SU-DHL-6 (cell line): Measurements from ENCODE around the gene AAR2.

Experiments
- H2AFZ ChIP-seq: fragments of 200-600 bp; sonication (generic); 2 replicates; pipeline ENCODE4 v1.6.1; 2014; ENCODE audit warnings: low read depth, mild to moderate bottlenecking, moderate library complexity, mixed read lengths, antibody characterized with exemption, low read length; ENCODE audit not compliant: severe bottlenecking
- H3F3A ChIP-seq: fragments of 200-600 bp; shearing (Covaris generic); 2 replicates; pipeline ENCODE4 v1.6.0; 2016; ENCODE audit warnings: antibody characterized with exemption, mild to moderate bottlenecking; ENCODE audit not compliant: insufficient read depth
- H3K27ac ChIP-seq: fragments of 200-600 bp; sonication (generic); 2 replicates; pipeline ENCODE4 v1.5.1; 2016; ENCODE audit warnings: low read depth, mild to moderate bottlenecking, low read length, moderate library complexity, mixed read lengths
- H3K27me3 ChIP-seq: fragments of 200-600 bp; sonication (generic), shearing (Covaris generic); 2 replicates; pipeline ENCODE4 v1.6.0; 2014; ENCODE audit warnings: mild to moderate bottlenecking, low read length
- H3K36me3 ChIP-seq: fragments of 200-600 bp; sonication (generic); 2 replicates; pipeline ENCODE4 v1.6.1; 2014; ENCODE audit warnings: mild to moderate bottlenecking, low read length, mixed read lengths
- H3K4me2 ChIP-seq: fragments of 300-600, 200-600 bp; shearing (Covaris generic), sonication (generic); 2 replicates; pipeline ENCODE4 v1.6.0; 2014; ENCODE audit warnings: low read length, low read depth, mild to moderate bottlenecking; ENCODE audit not compliant: poor library complexity, severe bottlenecking
- H3K4me3 ChIP-seq: fragments of 200-600 bp; sonication (generic); 2 replicates; pipeline ENCODE4 v1.5.1; 2014; ENCODE audit warnings: antibody characterized with exemption, low read length, mild to moderate bottlenecking, mixed read lengths; ENCODE audit not compliant: insufficient read depth, poor library complexity, severe bottlenecking
- H3K79me2 ChIP-seq: fragments of 200-600 bp; sonication (generic); 2 replicates; pipeline ENCODE4 v1.6.1; 2014; ENCODE audit warnings: mild to moderate bottlenecking, low read length, moderate library complexity; ENCODE audit not compliant: insufficient read depth
- H3K9ac ChIP-seq: fragments of 200-600 bp; sonication (generic); 2 replicates; pipeline ENCODE4 v1.7.0; 2014; ENCODE audit warnings: mild to moderate bottlenecking, low read length
- H3K9me2 ChIP-seq: fragments of 200-600 bp; sonication (generic); replicated peaks from 2 replicates; pipeline ENCODE4 v1.6.1; 2014; ENCODE audit warnings: low read length; ENCODE audit not compliant: insufficient read depth
- H3K9me3 ChIP-seq: fragments of 200-600 bp; sonication (generic); 2 replicates; pipeline ENCODE4 v1.6.1; 2014; ENCODE audit warnings: low read length, mixed read lengths; ENCODE audit not compliant: insufficient read depth
- H4K20me1 ChIP-seq: fragments of 200-600 bp; sonication (generic); 2 replicates; pipeline ENCODE4 v1.6.1; 2014; ENCODE audit warnings: low read depth, mild to moderate bottlenecking, antibody characterized with exemption, low read length, moderate library complexity, mixed read lengths
- EZH2phosphoT487 ChIP-seq: fragments of 200-600 bp; sonication (generic), shearing (Covaris generic); conservative IDR thresholded peaks from 2 replicates; pipeline ENCODE4 v1.6.1; 2018; ENCODE audit warnings: mild to moderate bottlenecking, antibody characterized with exemption, low read length, moderate library complexity, mixed read lengths
- TF ChIP-seq, protein P1 (sequence below): fragments of 200-600 bp; sonication (generic); IDR thresholded peaks from one replicate; pipeline ENCODE4 v1.5.1; 2017; ENCODE audit warnings: antibody characterized with exemption, mild to moderate bottlenecking, low read length, moderate library complexity; ENCODE audit not compliant: insufficient read depth, poor library complexity, severe bottlenecking

AAR2 gene

DNA sequence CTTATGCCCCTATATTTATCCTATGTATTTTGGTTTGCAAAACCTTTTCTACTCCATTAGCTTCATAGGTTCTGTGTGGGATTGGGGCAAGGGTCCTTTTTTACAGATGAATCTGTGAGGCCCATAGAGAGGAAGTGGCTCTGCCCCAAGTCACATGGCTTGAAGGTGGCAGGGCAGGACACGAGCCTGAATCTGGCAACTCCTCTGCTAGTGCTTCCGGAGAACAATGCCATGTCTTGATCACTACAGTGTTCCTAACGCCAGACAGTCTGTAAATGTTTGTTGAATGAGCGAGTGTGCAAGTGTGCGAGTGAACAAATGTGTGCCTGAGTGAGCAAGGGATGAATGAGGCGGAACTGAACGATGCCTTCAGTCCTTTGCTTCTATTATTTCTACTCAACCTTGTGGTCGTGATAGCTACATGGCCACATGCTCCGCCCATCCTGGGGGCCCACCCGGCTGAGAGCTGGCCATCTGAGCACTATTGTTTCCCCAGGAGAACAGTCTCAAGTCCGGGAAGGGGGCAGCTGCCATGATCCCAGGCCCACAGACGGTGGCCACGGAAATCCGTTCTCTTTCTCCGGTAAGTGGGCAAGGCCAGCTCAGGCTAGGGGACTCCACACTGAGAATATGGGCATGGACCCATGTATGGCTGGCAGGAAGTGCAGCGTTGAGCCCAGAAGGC lies 17.8 kb upstream of the AAR2 start:
- Histone ChIP-seq H3K36me3 (no peaks in the 10 kb centered on the region), H3K4me3 (no peak overlapping the region), H3F3A (no peaks in the 10 kb centered on the region), H4K20me1 (no peaks in the 10 kb centered on the region), H3K9me2 (no peaks in the 10 kb centered on the region), H3K9me3 (no peaks in the 10 kb centered on the region), H3K27me3 (no peaks in the 10 kb centered on the region), H3K9ac (no peak overlapping the region), H3K4me2 (no peak overlapping the region), H2AFZ (no peak overlapping the region), H3K27ac (no peak overlapping the region), H3K79me2 (no peaks in the 10 kb centered on the region)
- TF ChIP-seq EZH2phosphoT487, result no peak
- TF ChIP-seq, protein P1, sequence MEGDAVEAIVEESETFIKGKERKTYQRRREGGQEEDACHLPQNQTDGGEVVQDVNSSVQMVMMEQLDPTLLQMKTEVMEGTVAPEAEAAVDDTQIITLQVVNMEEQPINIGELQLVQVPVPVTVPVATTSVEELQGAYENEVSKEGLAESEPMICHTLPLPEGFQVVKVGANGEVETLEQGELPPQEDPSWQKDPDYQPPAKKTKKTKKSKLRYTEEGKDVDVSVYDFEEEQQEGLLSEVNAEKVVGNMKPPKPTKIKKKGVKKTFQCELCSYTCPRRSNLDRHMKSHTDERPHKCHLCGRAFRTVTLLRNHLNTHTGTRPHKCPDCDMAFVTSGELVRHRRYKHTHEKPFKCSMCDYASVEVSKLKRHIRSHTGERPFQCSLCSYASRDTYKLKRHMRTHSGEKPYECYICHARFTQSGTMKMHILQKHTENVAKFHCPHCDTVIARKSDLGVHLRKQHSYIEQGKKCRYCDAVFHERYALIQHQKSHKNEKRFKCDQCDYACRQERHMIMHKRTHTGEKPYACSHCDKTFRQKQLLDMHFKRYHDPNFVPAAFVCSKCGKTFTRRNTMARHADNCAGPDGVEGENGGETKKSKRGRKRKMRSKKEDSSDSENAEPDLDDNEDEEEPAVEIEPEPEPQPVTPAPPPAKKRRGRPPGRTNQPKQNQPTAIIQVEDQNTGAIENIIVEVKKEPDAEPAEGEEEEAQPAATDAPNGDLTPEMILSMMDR, result no peak

DNA sequence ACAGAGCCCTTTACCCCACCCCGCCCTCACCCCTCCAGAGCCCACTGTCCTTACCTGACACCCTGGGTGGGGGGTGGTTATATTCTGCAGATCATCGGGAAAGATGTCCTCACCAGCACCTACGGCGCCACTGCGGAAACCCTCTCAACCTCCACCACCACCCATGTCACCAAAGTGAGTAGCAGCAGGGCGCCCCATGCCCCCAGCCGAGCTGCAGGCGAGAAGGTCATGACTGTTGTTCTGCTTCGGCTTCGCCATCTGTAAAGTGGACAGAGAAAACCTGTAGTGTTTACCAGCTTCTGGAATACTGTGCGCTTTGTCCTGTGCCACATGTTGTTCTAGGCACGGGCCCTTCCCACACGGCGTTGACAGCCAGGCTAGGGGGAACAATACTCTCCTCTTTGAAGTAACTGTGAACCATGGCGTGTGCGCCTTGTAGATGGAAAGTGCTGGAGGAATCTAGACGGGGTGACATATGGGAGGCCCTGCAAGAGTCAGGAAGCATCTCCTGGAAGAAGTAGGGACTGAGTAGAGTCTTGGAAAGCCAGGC lies 16.5 kb upstream of the AAR2 start:
- Histone ChIP-seq H2AFZ (no peak overlapping the region), H3K79me2 (no peaks in the 10 kb centered on the region), H3K36me3 (no peaks in the 10 kb centered on the region), H3K4me3 (no peak overlapping the region), H4K20me1 (no peaks in the 10 kb centered on the region), H3K4me2 (no peak overlapping the region), H3K27ac (no peak overlapping the region), H3K9me2 (no peaks in the 10 kb centered on the region), H3K27me3 (no peaks in the 10 kb centered on the region), H3K9me3 (no peaks in the 10 kb centered on the region), H3F3A (no peaks in the 10 kb centered on the region), H3K9ac (no peak overlapping the region)
- TF ChIP-seq EZH2phosphoT487, result no peak
- TF ChIP-seq, protein P1, result no peak

DNA sequence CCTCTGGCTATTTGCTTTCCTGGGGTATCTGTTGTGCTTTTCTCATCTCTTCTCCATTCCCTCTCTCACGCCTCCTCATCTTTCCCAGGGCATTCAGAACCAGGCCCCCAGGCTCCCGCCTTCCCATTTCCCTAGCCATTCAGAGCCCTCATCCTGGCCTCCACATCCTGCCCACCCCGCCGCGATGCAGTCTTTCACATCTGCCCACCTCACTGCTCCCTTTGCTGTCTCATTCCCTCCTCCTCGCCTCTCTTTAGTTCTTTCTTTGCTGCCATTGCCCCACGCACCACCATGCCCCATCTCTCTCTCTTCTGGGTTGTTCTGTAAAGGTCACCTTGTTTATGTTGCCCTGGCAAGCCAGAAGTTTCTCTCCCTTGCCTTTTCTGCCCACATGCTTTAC lies 10.6 kb upstream of the AAR2 start:
- Histone ChIP-seq H3K79me2 (no peaks in the 10 kb centered on the region), H2AFZ (no peak overlapping the region), H3F3A (no peaks in the 10 kb centered on the region), H3K4me2 (no peak overlapping the region), H4K20me1 (no peaks in the 10 kb centered on the region), H3K9me3 (no peaks in the 10 kb centered on the region), H3K27ac (no peak overlapping the region), H3K9me2 (no peaks in the 10 kb centered on the region), H3K36me3 (no peaks in the 10 kb centered on the region), H3K9ac (no peak overlapping the region), H3K4me3 (no peak overlapping the region), H3K27me3 (no peaks in the 10 kb centered on the region)
- TF ChIP-seq, protein P1, result no peak
- no peak for TF ChIP-seq EZH2phosphoT487
